Subcutaneous abdominal adipose tissue (tissue), 5 donors: ENCODE data around the gene PRMT1.
A peak's percentile ranks its signal among the peaks of the same experiment; 100 is the strongest.
"Not testable (repeated sequence)": the region's sequence is repeated elsewhere in the genome, so short reads cannot be mapped to it uniquely, and the experiment has no call there.

Experiments used
- H3K27ac ChIP-seq: one replicate; pipeline ENCODE4 v1.7.0; 2013; ENCODE audit warnings: low read depth, mild to moderate bottlenecking, inconsistent platforms, low read length, moderate library complexity
- H3K27me3 ChIP-seq, 5 donors: one replicate each; pipeline ENCODE4 v1.7.0; 2013; ENCODE audit warnings: low read length in 5 of 5, inconsistent platforms in 1 of 5; ENCODE audit not compliant: control insufficient read depth in 5 of 5, insufficient read depth in 4 of 5
- H3K36me3 ChIP-seq, 5 donors: one replicate each; pipeline ENCODE4 v1.7.0; 2013; ENCODE audit warnings: low read length in 5 of 5; ENCODE audit not compliant: control insufficient read depth in 5 of 5, insufficient read depth in 5 of 5
- H3K4me1 ChIP-seq, 5 donors: one replicate each; pipeline ENCODE4 v1.7.0; 2013; ENCODE audit warnings: low read length in 5 of 5, mild to moderate bottlenecking in 3 of 5, moderate library complexity in 1 of 5; ENCODE audit not compliant: control insufficient read depth in 5 of 5, insufficient read depth in 5 of 5
- H3K4me3 ChIP-seq, 5 donors: one replicate each; pipeline ENCODE4 v1.7.0; 2013; ENCODE audit warnings: low read length in 5 of 5, low read depth in 1 of 5
- H3K9ac ChIP-seq, 5 donors: one replicate each; pipeline ENCODE4 v1.7.0; 2013; ENCODE audit warnings: low read length in 5 of 5, mild to moderate bottlenecking in 4 of 5, moderate library complexity in 3 of 5
- H3K9me3 ChIP-seq, 5 donors: one replicate each; pipeline ENCODE4 v1.7.0; 2013; ENCODE audit warnings: low read length in 5 of 5; ENCODE audit not compliant: control insufficient read depth in 5 of 5
- donor health status: healthy.
- donor health status: healthy.
- donor health status: healthy.
- donor health status: healthy.
- donor health status: healthy.

The PRMT1 gene

DNA sequence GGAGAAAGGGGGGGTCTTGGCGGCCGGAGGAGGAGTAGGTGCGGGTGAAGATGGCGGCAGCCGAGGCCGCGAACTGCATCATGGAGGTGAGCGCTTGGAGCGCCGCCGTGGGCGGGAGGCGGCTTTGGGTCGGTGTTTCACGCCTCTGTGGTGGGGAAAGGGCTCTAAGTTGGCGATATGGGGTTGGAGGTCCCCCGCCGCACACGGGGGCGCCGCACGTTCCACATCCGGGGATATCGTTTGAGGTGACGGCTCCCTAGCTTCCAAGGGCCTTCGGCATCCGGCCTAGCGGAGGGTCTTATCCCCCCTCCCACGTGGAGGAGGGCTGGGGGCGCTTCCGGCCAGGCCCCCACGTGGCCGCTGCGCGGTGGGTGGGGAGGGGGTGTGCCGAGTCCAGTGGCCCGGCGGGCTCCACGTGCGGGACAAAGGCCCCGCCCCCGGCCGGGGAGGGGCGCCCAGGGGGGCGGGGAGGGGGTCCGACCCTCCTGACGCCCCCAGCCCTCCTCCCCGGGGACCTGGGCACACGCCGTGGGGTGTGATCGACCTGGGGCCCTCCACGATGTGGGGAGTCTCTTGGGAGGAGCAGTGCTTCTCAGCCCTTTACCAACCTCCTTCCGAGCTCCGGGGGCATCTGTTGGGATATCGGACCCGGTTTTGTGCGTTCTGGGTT lies at the start of gene PRMT1:
PRMT1 (plus strand) TSS at position 41 of the 670 bp plus-strand sequence; CDS start at position 51, 10 bp downstream.
- H3K9me3 ChIP-seq = no peaks in the 10 kb centered on the region
- H3K36me3 ChIP-seq = peaks cover 0 to 10% (median 7%) of the 10 kb centered on the region in 5 donors
- H3K27ac ChIP-seq = peak within 1 kb of the TSS; percentile 88

DNA sequence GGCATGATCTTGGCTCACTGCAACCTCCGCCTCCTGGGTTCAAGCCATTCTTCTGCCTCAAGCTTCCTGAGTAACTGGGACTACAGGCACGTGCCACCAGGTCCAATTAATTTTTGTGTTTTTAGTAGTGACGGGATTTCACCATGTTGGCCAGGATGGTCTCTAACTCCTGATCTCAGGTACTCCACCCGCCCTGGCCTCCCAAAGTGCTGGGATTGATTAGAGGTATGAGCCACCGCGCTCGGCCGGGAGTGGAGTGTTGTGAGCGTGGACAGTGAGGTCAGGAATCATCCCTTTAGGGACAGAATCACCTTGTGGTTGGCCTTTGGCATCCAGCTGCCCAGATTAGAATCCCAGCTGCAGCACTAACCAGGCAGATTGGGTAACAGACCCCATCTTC lies 47.4 kb upstream of the PRMT1 start:
- no peak overlapping the region for H3K9ac ChIP-seq
- no peaks in the 10 kb centered on the region for H3K9me3 ChIP-seq
- peaks cover 0 to 24% (median 19%) of the 10 kb centered on the region in 5 donors for H3K36me3 ChIP-seq
- no peak overlapping the region for H3K27ac ChIP-seq
- no peak overlapping the region for H3K4me3 ChIP-seq
- H3K4me1 ChIP-seq = peaks cover 7 to 29% (median 21%) of the 10 kb centered on the region in 5 donors
- no peaks in the 10 kb centered on the region for H3K27me3 ChIP-seq

More for the DNA sequence above, at the start of gene PRMT1:
- Histone ChIP-seq H3K9ac (peak within 1 kb of the TSS; percentile 17 to 95 (median 91)), H3K27me3 (no peaks in the 10 kb centered on the region), H3K4me3 (peak within 1 kb of the TSS; percentile 74 to 96 (median 89)), H3K4me1 (peaks cover 2 to 51% (median 34%) of the 10 kb centered on the region in 5 donors)

DNA sequence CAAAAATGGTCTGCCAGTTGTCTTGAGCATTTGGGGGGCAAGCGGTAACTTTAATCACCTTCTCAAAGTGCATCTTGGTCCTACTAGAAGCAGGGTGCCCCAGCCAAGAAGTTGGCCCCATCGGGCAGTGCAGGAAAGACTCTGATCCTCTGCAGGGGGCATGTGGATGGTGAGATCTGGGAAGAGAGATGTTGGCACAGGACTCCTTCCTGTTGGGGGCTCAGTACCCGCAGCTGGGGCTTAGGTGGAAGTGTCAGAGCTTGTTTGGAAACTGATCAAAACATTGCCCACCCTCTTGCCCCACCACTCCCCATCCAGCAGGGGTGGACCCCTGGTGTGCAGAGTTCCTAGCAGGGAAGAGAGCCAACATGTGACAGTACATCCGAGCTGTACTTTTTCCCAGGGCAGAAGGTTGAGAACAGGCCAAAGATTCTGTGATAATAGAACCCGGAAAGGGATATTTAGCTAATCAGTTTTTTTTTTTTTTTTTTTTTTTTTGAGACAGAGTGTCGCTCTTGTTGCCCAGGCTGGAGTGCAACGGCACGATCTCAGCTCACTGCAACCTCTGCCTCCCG lies 46.0 kb upstream of the PRMT1 start:
- Histone ChIP-seq H3K27ac (no peak overlapping the region), H3K9me3 (no peaks in the 10 kb centered on the region), H3K27me3 (no peaks in the 10 kb centered on the region), H3K4me3 (peak overlapping the region in 1 of 5 donors; percentile 4), H3K36me3 (peaks cover 0 to 26% (median 22%) of the 10 kb centered on the region in 5 donors), H3K9ac (peak overlapping the region in 1 of 5 donors; percentile 84), H3K4me1 (peaks cover 7 to 34% (median 22%) of the 10 kb centered on the region in 5 donors)

DNA sequence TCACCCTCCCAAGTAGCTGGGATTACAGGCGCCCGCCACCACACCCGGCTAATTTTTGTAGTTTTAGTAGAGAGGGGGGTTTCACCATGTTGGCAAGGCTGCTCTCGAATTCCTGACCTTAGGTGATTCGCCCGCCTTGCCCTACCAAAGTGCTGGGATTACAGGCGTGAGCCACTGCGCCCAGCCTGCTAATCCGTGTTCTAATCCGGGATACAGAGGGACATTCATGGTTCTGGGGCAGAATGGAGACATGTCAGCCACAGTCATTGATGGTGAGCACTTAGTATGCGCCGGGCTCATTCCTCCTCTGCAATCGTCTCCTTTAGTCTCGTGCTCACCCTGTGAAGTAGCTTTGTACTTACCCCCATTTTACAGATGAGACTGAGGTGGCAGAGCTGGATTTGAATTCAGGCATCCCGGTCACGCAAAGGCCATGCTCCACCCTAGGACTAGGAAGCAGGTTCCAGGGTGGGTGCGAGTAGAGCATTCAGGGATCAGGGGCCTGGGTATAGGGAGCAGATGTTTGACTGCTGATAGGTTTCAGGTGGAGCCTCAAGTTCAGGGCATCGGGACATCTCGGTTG lies 45.4 kb upstream of the PRMT1 start:
- Histone ChIP-seq H3K27ac (no peak overlapping the region), H3K9ac (no peak overlapping the region), H3K36me3 (peaks cover 0 to 28% (median 22%) of the 10 kb centered on the region in 5 donors), H3K9me3 (no peaks in the 10 kb centered on the region), H3K4me3 (no peak overlapping the region), H3K27me3 (no peaks in the 10 kb centered on the region), H3K4me1 (peaks cover 7 to 39% (median 25%) of the 10 kb centered on the region in 5 donors)

DNA sequence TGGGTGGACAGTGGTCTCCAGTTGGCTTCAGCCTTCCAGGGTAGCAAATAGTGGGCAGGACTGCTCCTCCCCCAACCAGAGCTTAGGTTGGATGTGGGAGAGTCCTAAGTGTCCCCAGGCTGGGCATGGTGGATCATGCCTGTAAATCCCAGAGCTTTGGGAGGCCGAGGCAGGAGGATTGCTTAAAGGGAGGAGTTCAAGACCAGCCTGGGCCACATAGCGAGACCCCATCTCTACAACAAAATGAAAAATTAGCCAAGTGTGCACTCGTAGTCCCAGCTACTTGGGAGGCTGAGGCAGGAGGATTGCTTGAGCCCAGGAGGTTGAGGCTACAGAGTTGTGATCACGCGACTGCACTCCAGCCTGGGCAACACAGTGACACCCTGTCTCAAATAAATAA lies 44.5 kb upstream of the PRMT1 start:
- H3K36me3 ChIP-seq = peaks cover 0 to 24% (median 17%) of the 10 kb centered on the region in 5 donors
- no peak overlapping the region for H3K27ac ChIP-seq
- no peaks in the 10 kb centered on the region for H3K27me3 ChIP-seq
- peaks cover 7 to 42% (median 27%) of the 10 kb centered on the region in 5 donors for H3K4me1 ChIP-seq
- no peak overlapping the region for H3K4me3 ChIP-seq
- no peak overlapping the region for H3K9ac ChIP-seq
- no peaks in the 10 kb centered on the region for H3K9me3 ChIP-seq

DNA sequence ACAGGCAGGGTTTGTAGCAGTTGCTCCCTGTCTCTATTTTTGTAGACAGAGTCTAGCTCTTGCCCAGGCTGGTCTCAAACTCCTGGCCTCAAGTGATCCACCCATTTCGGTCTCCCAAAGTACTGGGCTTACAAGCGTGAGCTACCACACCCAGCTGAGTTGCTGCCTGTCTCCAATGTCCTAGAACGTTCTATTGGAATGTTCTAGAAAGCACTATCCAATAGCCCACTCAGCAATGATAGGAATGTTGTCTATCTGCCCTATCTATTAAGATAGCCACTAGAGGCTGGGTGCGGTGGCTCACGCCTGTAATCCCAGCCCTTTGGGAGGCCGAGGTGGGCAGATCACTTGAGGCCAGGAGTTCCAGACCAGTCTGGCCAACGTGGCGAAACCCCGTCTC lies 43.8 kb upstream of the PRMT1 start:
- not testable (repeated sequence) for H3K9ac ChIP-seq, H3K27me3 ChIP-seq, H3K9me3 ChIP-seq, H3K27ac ChIP-seq, H3K4me3 ChIP-seq
- peaks cover 0 to 20% (median 17%) of the 10 kb centered on the region in 5 donors for H3K36me3 ChIP-seq
- peaks cover 7 to 49% (median 34%) of the 10 kb centered on the region in 5 donors for H3K4me1 ChIP-seq

DNA sequence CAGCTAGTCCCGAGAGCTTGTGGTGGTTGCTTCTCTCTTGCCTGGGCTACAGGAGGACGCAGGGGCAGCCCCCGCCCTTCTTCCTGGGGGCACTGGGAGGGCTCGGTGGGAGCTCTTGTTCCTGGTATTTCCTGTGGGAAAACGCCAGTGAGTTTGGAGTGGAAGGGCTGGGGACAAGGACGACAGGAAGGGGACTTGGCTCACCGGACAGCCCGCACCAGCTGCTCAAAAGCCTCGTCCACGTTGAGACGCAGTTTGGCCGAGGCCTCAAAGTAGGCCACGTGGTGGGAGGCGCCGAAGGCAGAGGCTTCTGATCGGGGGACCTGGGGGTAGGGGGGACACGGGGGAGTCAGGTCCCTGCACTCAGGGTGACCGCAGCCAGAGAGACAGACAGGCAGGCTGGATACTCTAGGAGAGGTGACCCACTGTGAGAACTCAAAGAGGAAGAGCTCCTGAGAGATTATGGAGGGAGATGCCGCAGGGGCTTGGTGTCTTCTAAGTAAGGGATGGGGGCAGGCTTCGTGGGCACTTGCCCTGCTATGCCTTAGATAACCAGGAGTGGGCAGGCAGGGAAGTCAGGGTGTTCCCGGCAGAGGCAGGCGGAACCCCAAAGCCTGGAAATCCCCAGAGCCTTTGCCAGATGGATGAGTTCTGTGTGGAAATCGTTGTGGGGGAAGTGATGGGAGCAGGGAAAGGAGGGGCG lies 41.4 kb upstream of the PRMT1 start:
- peaks cover 0 to 20% (median 17%) of the 10 kb centered on the region in 5 donors for H3K36me3 ChIP-seq
- H3K4me3 ChIP-seq = no peak overlapping the region
- no peaks in the 10 kb centered on the region for H3K9me3 ChIP-seq
- H3K4me1 ChIP-seq = peaks cover 17 to 54% (median 42%) of the 10 kb centered on the region in 5 donors
- H3K27me3 ChIP-seq = peaks cover 0 to 5% (median 0%) of the 10 kb centered on the region in 5 donors
- peak overlapping the region; percentile 57 for H3K27ac ChIP-seq
- H3K9ac ChIP-seq = peak overlapping the region in 1 of 5 donors; percentile 13

DNA sequence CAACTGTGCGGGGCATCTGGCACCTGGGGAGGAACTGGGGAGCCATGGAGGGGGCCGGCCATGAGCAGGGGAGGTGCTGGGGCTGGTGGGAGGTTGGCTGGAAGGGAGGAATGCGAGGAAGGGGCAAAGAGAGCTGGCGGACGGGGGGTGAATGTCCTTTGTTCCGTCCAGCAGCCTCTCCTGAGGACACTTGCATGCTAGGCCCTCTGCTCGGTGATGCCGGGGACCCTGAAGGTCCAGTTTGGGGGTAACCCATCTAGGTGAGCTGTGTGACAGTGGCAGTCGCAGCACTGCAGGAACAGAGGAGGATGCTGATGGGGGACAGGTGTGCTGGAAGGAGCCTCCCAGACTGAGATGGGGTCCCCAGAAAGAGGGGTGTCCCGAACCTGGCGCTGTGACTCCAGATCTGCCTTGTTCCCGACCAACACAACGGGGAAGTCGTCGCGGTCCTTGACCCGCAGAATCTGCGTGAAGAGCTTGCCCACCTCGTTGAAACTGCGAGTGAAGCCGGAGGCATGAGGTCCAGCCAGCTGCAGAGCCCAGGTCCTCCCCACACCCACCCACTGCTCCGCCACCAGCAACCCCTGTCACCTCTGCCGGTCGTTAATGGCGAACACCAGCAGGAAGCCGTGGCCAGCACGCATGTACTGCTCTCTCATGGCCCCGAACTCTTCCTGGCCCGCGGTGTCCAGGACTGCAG lies 40.7 kb upstream of the PRMT1 start:
- peaks cover 14 to 55% (median 40%) of the 10 kb centered on the region in 5 donors for H3K4me1 ChIP-seq
- peaks cover 0 to 5% (median 0%) of the 10 kb centered on the region in 5 donors for H3K27me3 ChIP-seq
- peaks cover 0 to 20% (median 17%) of the 10 kb centered on the region in 5 donors for H3K36me3 ChIP-seq
- no peak overlapping the region for H3K9ac ChIP-seq
- H3K27ac ChIP-seq = no peak overlapping the region
- no peaks in the 10 kb centered on the region for H3K9me3 ChIP-seq
- no peak overlapping the region for H3K4me3 ChIP-seq
